Inferior parietal cortex (tissue), 1 donor: ENCODE measurements around the gene HIC2.
"Not testable (repeated sequence)": the region's sequence is repeated elsewhere in the genome, so short reads cannot be mapped to it uniquely, and the experiment has no call there.

Experiments used
- DNase-seq: peaks from one replicate; pipeline ENCODE4 v3.0.0-alpha.2; 2016; ENCODE audit errors: extremely low spot score

Gene HIC2

DNA sequence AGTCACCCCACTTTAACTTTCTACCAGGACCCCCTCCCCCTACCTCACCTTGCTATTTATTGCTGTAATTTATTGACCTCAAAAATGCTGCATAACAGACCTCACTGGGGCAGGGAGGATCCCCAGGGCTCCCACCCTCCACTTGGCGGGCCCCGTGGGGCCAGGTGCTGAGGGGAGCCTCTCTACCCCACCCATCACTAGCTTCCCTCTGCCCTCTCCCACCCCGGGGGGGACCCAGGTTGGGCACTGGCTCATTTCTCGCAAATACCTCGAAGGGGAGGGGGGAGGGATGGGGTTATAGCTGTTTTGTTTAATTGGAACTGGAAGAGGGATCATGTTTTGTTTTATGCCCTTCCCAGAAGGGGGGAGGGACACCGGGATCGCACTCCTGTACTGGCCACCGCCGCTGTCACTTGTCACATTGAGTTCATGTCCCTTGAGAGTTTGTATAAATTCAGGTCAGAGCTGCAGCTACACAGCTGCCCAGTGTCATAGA lies 33.7 kb downstream of the HIC2 start:
- DNase-seq, result no peak

DNA sequence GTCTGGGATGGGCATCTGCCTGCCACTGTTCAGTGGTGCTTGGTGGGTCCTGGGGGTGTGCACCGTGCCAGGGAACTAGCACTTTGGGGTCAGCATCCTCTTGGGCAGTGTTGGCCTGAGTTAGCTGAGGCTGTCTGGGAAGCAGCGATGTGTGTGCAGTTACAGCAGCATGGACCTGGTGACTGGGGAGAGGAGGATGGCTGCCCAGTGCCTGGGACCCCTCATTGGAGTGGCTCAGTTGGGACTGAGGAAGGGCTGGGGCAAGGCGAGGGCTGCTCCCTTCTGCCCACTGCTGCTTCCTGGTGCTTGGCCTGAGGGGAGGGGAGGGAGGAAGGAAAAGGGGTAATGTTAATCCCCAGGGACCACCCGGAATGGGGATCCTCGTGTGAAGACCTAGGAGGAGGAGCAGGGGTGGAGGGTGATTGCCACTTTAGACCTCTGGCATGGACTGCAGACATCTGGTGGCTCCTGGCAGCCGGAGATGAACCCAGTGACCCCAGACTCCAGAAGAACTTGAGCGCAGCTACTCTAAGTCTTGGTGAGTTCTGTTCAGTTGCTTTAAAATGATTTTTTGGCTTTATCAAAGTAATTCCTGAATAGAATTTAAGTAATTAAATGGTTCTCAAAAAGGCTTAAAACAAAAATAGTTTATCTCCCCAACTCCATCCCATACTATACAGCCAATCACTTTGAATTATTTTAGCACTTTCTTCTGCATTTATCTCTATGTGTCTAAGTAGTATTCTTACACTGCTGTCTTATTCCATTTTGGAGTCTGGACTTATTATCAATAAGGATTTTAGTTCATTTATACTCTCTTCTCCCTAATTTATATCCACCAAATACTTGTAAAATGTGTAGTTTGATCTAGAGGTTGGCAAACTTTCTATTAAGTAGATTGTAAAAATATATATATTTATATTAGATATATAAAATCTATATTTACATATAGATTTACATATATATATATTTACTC lies 34.7 kb downstream of the HIC2 start:
- no peak for DNase-seq

DNA sequence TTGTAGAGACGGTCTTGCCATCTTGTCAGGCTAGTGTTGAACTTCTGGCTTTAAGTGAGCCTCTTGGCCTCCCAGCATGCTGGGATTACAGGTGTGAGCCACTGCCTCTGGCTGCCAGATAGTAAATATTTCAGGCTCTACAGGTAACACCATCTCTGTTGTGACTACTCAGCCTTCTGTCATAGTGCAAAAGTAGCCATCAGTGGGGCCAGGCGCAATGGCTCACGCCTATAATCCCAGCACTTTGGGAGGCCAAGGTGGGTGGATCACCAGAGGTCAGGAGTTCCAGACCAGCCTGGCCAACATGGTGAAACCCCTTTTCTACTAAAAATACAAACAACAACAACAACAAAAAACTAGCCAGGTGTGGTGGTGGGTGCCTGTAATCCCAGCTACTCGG lies 35.5 kb downstream of the HIC2 start:
- DNase-seq, result not testable (repeated sequence)

DNA sequence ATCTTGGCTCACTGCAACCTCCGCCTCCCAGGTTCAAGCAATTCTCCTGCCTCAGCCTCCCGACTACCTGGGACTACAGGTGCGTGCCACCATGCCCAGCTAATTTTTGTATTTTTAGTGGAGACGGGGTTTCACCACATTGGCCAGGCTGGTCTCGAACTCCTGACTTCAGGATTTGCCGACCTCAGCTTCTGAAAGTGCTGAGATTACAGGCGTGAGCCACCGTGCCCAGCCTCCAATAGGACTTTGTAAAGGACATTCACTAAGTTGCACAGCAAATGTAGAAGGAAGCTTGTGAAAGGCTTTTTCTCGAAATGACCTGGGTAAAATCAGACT lies 37.8 kb downstream of the HIC2 start:
- not testable (repeated sequence) for DNase-seq

DNA sequence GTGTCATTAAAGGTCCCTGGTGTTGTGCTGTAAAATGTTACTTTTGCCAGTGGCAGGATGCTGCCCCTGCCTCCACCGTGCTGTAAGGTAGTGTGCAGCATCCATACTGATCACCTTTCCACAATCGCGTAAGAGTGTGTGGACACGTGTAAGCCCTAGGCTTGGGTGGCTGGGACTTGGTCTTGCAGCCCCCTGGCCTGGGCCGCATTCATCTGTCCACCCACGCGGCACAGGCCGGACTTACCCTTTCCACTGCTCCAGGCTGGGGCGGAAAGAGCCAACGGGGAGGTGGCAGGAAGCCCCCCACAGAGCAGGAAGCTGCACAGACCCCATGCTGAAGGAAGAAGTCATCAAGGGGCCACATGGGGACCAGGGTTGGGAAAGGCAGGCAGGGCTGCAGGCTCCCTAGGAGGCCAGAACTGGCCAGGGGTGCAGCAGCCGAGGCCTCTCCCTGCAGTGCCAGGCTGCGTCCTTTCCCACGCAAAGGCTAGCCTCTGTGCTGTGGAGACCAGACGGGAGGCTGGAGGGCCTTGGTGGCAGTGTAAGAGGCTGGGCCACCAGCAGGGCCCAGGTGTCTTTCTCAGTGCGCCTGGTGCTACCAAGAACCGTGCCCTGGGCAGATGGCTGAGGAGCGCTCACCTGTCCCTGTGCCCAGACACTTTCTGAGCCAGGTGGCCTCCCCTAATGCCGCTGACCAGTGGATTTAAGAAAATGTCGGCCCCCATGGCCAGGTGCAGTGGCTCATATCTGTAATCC lies 38.3 kb downstream of the HIC2 start:
- no peak for DNase-seq

DNA sequence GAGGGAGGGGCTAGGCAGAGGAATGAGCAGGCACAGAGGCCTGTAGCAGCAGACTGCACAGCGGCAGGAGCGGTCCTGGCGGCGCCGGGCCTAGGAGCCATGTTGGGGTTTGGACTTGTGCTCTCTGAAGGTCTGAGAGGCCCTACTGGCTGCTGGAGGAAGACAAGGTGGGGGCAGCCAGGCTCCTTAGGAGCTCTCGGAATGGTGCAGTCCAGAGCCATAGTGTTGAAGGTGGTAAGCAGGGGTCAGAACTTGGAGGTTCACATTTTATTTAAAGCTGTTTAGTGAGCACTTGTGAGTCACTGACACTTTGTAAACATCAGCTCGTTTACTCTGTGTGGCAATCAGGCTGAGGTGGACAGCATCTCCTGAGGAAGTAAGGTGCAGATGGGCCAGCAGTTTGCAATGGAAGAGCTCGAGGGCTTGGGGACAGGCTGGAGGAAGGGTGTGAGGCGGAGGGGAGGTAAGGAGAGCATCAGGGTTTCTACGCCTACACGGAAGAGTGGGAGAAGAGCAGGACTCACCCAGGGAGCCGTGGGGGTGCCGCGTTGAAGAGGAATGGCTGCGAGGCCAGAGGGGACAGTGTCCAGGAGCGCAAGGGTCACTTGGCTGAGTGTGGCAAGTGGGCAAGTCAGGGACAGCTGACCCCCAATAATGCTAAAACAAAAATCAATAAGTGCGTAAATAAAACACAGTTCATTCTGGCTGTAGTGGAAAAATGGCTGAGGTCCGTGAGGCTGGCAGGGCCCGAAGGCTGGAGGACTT lies 40.0 kb downstream of the HIC2 start:
- no peak for DNase-seq

DNA sequence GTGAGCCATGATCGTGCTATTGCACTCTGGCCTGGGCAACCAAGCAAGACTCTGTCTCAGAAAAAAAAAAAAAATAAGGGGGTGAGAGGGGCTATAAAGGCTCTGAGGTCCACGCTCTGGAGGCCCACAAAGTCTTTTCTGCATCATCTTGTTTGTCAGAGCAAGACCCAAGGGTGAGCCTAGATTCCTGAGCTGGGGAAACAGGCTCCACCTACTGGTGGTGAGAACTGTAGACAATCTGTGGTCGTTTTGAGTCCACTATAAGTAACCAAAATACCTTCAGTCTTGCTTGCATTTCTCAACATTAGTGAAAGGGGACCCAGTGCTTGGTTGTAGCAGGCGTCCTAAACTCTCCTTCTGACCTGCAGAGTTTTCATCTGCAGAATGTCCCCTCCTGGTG lies 45.5 kb downstream of the HIC2 start:
- DNase-seq, result not testable (repeated sequence)

DNA sequence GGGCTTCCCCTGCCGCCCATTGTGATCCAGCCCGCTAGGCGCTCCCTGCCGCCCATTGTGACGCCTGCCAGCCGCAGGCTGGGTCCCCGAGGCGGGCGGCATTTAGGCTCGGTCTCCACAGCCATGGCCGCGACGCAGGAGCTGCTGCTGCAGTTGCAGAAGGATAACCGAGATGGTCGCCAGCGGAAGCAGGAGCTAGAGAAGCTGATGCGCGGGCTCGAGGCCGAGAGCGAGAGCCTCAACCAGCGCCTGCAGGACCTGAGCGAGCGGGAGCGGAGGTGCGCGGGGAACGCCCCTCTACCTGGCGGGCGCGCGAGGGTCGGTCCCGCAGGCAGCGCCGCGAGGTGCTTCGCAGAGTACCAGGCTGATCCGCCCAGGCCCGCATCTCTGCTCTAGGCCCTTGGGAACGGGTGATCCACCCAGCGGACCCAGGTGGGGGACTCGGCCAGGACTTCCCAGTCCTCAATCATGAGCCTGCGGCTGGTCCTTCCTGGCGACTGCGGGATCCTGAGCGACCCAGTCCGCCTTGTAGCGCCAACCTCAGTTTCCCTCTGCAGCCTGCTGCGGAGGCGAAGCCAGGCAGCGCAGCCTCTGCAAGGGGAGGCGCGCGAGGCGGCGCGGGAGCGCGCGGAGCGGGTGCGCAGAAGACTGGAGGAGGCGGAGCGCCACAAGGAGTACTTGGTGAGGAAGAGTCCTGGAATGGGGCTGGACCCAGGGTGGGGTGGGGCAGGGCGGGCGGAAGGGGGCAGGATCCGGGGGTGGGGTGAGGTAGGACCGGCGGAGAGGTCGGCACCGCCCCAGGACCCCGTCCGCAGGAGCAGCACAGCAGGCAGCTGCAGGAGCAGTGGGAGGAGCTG lies 50.4 kb downstream of the HIC2 start, which contains the start of gene TMEM191C:
Gene TMEM191C (plus strand): TSS at position 51 of the 857 bp plus-strand sequence. CDS start 73 bp downstream, at position 124.
- DNase-seq, result not testable (repeated sequence)

DNA sequence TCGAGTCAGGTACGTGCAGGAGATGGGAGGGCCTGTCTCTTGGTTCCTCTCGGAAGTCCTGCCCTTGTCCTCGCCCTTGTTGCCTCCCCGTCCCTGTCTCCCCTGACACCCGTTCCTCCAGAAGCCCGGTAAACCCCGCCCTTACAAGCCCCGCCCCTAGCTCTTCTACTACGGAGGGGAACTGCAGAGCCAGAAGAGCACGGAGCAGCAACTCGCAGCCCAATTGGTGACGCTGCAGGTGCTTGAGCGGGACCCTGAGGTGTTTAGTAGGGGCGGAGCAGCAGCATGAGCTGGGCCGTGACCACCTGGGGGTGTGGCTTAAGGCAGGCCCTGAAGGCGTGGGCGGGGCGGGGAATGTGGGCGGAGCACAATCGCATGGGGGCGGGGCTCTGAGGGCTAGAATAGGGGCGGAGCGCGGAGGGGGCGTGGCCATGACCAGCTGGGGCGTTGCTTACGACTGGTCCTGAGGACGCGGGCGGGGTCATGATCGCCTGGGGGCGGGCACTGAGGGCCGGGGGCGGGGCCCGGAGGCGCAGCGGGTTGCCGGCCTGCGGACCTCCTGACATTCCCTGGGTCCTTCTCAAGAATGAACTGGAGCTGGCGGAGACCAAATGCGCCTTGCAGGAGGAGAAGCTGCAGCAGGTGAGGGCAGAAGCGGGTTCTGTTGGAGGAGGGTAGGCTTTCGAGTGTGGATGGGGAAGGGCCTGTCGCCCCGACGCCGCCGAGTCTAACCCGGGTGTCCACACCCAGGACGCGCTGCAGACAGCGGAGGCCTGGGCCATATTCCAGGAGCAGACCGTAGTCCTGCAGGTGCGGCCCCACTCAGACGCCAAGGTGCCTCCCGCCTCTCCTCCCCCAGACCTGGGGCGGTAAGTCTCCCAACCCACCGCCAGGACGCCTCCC lies 51.3 kb downstream of the HIC2 start:
- peak; percentile 64 for DNase-seq

DNA sequence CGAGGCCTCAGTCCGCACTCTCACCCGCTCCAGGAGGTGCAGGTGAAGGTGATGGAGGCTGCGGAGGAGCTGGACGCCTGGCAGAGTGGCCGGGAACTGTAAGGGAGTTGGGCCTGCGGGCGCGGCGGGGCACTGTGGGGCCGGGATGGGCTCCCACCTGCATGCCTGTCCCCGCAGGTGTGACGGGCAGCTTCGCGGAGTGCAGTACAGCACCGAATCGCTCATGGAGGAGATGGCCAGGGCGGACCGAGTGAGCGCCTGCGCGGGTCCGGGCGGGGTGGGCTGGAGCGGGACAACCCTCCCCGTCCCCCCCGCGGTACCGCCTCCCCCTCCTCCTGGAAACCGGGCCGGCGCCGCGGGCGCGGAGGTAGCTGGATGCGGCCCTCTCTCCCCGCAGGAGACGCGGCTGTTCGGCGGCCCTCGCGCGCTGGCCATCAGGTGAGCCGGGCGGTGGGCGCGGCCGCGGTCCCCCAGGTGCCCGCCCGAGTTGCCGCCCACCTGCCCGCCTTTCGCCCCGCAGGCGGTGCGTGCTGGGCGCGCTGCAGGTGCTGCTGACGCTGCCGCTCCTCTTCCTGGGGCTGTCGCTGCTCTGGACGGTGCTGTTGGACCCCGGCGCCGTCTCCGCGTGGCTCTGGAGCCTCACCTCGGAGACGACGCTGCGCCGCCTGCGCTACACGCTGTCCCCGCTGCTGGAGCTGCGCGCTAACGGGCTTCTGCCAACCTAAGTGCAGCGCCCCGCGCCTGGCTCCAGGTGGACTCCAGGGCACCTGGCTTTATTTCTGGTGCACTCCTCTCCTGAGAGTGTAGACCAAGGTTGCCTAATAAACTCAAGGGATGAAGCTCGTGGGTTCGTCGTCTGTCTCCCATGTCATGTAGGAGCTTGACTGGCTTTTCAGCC lies 52.2 kb downstream of the HIC2 start:
- not testable (repeated sequence) for DNase-seq

DNA sequence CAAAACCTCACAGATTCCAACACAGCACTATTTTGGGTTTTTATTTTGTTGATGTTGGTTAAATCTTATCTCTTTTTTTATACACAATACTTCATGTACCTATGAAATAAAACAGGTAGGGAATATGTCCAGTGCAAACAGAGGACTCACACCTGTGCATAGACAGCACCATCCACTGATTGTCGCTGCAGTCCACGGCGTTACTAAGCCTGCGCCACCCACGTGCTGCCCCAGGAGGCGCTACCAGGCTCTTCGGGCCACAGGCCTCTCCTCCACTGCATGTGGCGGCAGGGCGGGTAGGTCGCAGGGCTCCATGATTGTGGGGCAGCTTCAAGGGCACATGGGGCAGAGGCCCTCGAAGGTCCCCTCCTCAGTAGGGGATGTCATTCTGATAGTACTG lies 55.8 kb downstream of the HIC2 start:
- DNase-seq, result not testable (repeated sequence)

DNA sequence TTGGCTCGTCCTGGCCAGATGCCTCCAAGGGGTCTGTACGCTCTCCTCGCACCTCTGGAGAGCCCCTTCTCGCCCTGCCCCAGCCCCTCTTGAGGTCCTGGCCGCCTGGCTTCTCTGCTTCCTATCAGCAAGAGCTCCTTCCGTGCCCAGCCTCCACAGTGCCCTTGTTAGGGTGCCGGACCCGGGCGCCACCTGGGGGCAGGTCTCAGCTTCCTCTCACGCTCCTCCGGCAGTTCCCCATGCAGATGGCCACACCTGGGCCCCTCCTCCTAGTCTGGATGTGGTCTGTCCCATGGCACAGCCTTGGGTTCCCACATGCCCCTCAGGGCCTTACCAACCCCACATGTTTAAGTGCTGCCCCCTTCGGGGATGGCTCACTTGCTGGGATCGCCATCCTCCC lies 56.5 kb downstream of the HIC2 start:
- DNase-seq, result not testable (repeated sequence)

DNA sequence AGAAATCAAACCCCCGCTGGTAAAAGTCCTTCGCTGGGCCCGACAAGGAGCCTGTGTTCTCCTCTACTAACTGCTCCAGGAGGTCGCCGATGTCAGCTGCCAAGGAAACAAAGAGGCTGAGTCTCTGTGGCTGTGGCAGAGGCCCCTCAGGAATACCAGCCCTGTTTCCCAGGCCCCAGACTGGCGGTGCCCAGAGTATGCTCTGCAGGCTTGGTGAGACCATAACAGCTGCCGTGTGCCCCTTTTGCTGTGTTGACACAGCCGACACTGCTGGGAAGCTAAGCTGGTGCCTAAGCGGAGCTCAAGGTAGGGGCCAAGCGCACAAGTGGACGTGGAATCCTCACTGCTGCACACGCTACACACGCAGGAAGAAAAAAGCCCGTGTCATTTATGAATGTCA lies 66.9 kb downstream of the HIC2 start:
- not testable (repeated sequence) for DNase-seq

DNA sequence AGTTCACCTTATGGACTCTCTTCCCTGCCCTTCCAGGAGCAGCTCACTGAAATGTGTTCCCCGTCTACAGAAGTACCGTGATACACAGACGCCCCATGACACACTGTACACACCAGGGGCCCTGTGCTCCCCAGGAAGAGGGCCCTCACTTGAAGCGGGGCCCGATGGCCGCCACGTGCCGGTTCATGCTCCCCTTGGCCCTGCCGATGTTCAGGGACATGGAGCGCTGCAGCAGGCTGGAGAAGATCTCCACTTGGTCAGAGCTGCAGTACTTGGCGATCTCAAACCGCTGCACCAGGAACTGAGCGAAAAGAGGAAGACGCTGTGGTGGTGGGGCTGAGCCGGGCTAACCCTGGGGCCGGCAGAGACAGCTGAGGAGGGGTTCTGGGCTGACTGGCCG lies 70.6 kb downstream of the HIC2 start:
- DNase-seq, result not testable (repeated sequence)

DNA sequence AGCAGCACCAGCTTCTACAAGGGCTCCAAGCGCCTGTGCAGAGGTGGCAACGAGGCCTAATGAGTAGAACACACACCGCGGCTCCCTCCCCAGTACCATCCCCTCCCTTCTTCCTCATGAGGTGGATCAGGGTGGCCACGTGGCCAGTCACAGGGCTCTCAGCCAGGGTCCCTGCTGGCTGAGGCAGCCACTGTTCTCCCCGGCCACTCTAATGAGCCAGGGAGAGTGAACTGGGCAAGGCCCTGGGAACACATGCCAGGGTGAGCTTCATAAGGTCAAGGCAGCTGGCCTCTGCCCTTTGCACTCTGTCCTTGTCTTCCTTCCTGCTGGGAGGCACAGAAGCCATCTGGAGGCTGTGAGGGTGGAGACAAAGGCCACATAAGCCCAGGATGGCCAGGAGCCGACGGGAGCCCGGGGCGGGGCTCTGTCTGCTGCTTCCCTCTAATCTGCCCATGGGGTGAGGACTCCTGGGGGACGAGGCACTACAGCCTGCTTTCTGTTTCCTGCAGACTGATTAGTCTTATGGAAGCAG lies 72.0 kb downstream of the HIC2 start:
- not testable (repeated sequence) for DNase-seq

DNA sequence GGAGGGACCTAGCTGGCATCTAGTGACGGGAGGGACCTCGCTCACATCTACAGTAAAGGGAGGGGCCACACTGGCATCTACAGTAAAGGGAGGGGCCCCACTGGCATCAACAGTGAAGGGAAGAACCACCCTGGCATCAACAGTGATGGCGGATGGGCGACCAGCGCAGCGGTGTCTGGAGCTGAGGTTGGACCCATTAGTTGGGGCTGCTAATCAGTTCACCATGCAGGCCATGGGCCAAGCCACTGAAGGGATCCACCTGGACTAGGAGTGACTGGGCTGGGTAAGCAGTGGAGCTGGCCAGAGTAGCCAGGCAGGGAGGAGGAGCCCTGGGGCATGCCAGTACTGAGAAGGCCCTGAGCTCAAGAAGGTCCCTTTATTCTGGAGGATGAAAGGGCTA lies 73.4 kb downstream of the HIC2 start:
- DNase-seq, result not testable (repeated sequence)

DNA sequence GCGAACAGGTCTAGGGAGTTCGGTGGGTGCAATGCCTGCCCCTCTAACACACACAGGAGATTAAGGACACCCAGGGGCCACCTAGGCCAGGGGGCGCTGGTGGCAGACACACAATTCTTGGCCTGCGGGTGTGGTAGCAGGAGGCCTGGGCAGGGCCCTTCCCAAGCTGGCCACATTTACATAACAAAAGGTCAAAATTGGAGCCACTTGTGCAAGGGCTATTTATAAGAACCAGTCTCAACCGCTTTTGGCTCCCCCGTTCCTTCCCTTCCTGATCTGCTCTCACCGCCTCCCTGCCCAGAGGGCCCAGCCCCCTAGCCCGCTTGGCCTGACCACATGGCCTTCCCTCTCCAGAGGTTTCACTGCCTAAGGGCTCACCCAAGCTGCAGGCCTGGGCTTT lies 75.1 kb downstream of the HIC2 start:
- DNase-seq, result not testable (repeated sequence)
